Type B pancreatic cell (in vitro differentiated cells): Measurements from ENCODE around the gene COLQ. TPM values are rescaled to one million over a fixed set of nuclear protein-coding genes. Genes with fewer than 3 reads are reported as not detected.

Experiments
- DNase-seq: peaks from one replicate; pipeline ENCODE4 v3.0.0; 2021; ENCODE audit warnings: mixed read lengths; ENCODE audit not compliant: unreplicated experiment; ENCODE audit errors: extremely low spot score
- H3K27ac Mint-ChIP-seq: 2 replicates; pipeline ENCODE4 v1.8.0; 2021; ENCODE audit warnings: mild to moderate bottlenecking, mixed read lengths
- H3K27me3 Mint-ChIP-seq: 2 replicates; pipeline ENCODE4 v1.8.0; 2021; ENCODE audit warnings: mixed read lengths
- H3K36me3 Mint-ChIP-seq: 2 replicates; pipeline ENCODE4 v1.8.0; 2021; ENCODE audit warnings: mixed read lengths
- H3K4me1 Mint-ChIP-seq: one replicate; pipeline ENCODE4 v1.8.0; 2021; ENCODE audit warnings: mixed read lengths; ENCODE audit not compliant: unreplicated experiment
- H3K4me3 Mint-ChIP-seq: 2 replicates; pipeline ENCODE4 v1.8.0; 2021; ENCODE audit warnings: mild to moderate bottlenecking, mixed read lengths
- H3K9me3 Mint-ChIP-seq: 2 replicates; pipeline ENCODE4 v1.8.0; 2021; ENCODE audit warnings: mixed read lengths
- CTCF ChIP-seq: fragments of 200-600 bp; sonication (generic); conservative IDR thresholded peaks from 2 replicates; pipeline ENCODE4 v1.5.0; 2021; ENCODE audit warnings: antibody characterized with exemption, mild to moderate bottlenecking
- total RNA-seq: library from RNA; stranded (reverse); gene quantifications from 2 replicates; pipeline ENCODE4 v1.2.1, GENCODE V29; 2021; ENCODE audit warnings: low replicate concordance

Gene COLQ
- total RNA-seq, 1 donor from 2014 or later, result 4.1 TPM

- Mint-ChIP-seq H3K36me3 (peaks cover 8% of the 10 kb centered on the region), H3K9me3 (no peaks in the 10 kb centered on the region), H3K27ac (no peak overlapping the region), H3K4me1 (no peaks in the 10 kb centered on the region), H3K27me3 (no peaks in the 10 kb centered on the region), H3K4me3 (no peak overlapping the region)
- DNase-seq, result no peak
- no peak for TF ChIP-seq CTCF
Measured at GRCh38 chr3:15451216-15452113, 70.0 kb downstream of the COLQ start.

GRCh38 chr3:15450438-15451215 is 70.9 kb downstream of the COLQ start:
- no peak for TF ChIP-seq CTCF
- Mint-ChIP-seq H3K27ac (no peak overlapping the region), H3K4me3 (no peak overlapping the region), H3K4me1 (no peaks in the 10 kb centered on the region), H3K9me3 (no peaks in the 10 kb centered on the region), H3K27me3 (no peaks in the 10 kb centered on the region), H3K36me3 (peaks cover 8% of the 10 kb centered on the region)
- no peak for DNase-seq

GRCh38 chr3:15449489-15450224 is 71.8 kb downstream of the COLQ start:
- Mint-ChIP-seq H3K4me1 (no peaks in the 10 kb centered on the region), H3K4me3 (no peak overlapping the region)

GRCh38 chr3:15443826-15444524 is 77.5 kb downstream of the COLQ start:
- H3K4me1 Mint-ChIP-seq, result no peaks in the 10 kb centered on the region
- H3K27ac Mint-ChIP-seq, result no peak overlapping the region
- no peaks in the 10 kb centered on the region for H3K9me3 Mint-ChIP-seq
- H3K36me3 Mint-ChIP-seq, result peaks cover 12% of the 10 kb centered on the region
- H3K27me3 Mint-ChIP-seq, result no peaks in the 10 kb centered on the region
- H3K4me3 Mint-ChIP-seq, result no peak overlapping the region
- TF ChIP-seq CTCF, result no peak
- no peak for DNase-seq

More at GRCh38 chr3:15449489-15450224, 71.8 kb downstream of the COLQ start:
- H3K36me3 Mint-ChIP-seq, result peaks cover 12% of the 10 kb centered on the region
- H3K27ac Mint-ChIP-seq, result no peak overlapping the region
- no peak for TF ChIP-seq CTCF
- no peaks in the 10 kb centered on the region for H3K27me3 Mint-ChIP-seq
- DNase-seq, result no peak
- no peaks in the 10 kb centered on the region for H3K9me3 Mint-ChIP-seq

GRCh38 chr3:15440891-15441290 is 80.6 kb downstream of the COLQ start:
- H3K27ac Mint-ChIP-seq, result no peak overlapping the region
- H3K27me3 Mint-ChIP-seq, result no peaks in the 10 kb centered on the region
- H3K36me3 Mint-ChIP-seq, result peaks cover 11% of the 10 kb centered on the region
- no peaks in the 10 kb centered on the region for H3K9me3 Mint-ChIP-seq
- no peak overlapping the region for H3K4me3 Mint-ChIP-seq
- H3K4me1 Mint-ChIP-seq, result no peaks in the 10 kb centered on the region
- no peak for TF ChIP-seq CTCF
- no peak for DNase-seq
